Adipose tissue (tissue), 3 donors: ENCODE results near the gene STK32C. TPM values are rescaled to one million over a fixed set of nuclear protein-coding genes. Genes with fewer than 3 reads are reported as not detected.

Experiments used
- H3K27ac ChIP-seq: one replicate; pipeline ENCODE4 v1.5.1; 2013; ENCODE audit warnings: low read depth, low read length
- WGBS, 3 donors: extraction: QIAGEN DNeasy Blood & Tissue Kit; methylation state at CpG; one replicate each; pipeline ENCODE4 v1.1.7; 2013; 5-methylcytosine and 5-hydroxymethylcytosine counted together
- polyA plus RNA-seq, 3 donors: library from polyadenylated mRNA; stranded (reverse); fragments of 200-250 nt; gene quantifications; one replicate each; pipeline ENCODE4 v1.2.3, GENCODE V29; 2013
- donor health status: healthy with polysubstance abuse.
- donor health status: Bipolar disorder and iron deficiency.
- donor health status: healthy.

The STK32C gene
- polyA plus RNA-seq, 3 donors, result 7.0 to 12.1 (median 7.2) TPM

- no peak overlapping the region for H3K27ac ChIP-seq
- WGBS, 3 donors, result 87 to 90% (median 88%) methylated on average over 9 of the region's 9 CpGs
These were observed 43.9 kb downstream of the STK32C start for GRCh38 chr10:132263866-132264265.

GRCh38 chr10:132259702-132260482 is 47.9 kb downstream of the STK32C start:
- H3K27ac ChIP-seq, result no peak overlapping the region
- WGBS, 3 donors, result 90 to 92% (median 92%) methylated on average over 25 to 27 of the region's 27 CpGs

- 90 to 92% (median 90%) methylated on average over 23 of the region's 23 CpGs for WGBS, 3 donors
- no peak overlapping the region for H3K27ac ChIP-seq
These were observed 49.3 kb downstream of the STK32C start for GRCh38 chr10:132258423-132258822.

- 86 to 95% (median 93%) methylated on average over 9 of the region's 9 CpGs for WGBS, 3 donors
- H3K27ac ChIP-seq, result no peak overlapping the region
These were observed 49.8 kb downstream of the STK32C start for GRCh38 chr10:132257907-132258306.

GRCh38 chr10:132257271-132257670 is 50.5 kb downstream of the STK32C start:
- 71 to 83% (median 81%) methylated on average over 8 of the region's 8 CpGs for WGBS, 3 donors
- no peak overlapping the region for H3K27ac ChIP-seq

- WGBS, 3 donors, result 68 to 82% (median 81%) methylated on average over 5 of the region's 5 CpGs
These were observed 50.9 kb downstream of the STK32C start for GRCh38 chr10:132256866-132257265.

GRCh38 chr10:132255489-132256344 is 52.0 kb downstream of the STK32C start:
- H3K27ac ChIP-seq, result no peak overlapping the region
- 74 to 80% (median 79%) methylated on average over 23 of the region's 23 CpGs for WGBS, 3 donors

More at GRCh38 chr10:132256866-132257265, 50.9 kb downstream of the STK32C start:
- H3K27ac ChIP-seq, result no peak overlapping the region

- WGBS, 3 donors, result 64 to 71% (median 69%) methylated on average over 14 of the region's 14 CpGs
- no peak overlapping the region for H3K27ac ChIP-seq
These were observed 52.9 kb downstream of the STK32C start for GRCh38 chr10:132254841-132255240.

GRCh38 chr10:132253092-132253687 is 54.6 kb downstream of the STK32C start:
- no peak overlapping the region for H3K27ac ChIP-seq
- WGBS, 3 donors, result 55 to 66% (median 64%) methylated on average over 15 to 19 of the region's 19 CpGs

GRCh38 chr10:132252412-132252811 is 55.3 kb downstream of the STK32C start:
- H3K27ac ChIP-seq, result no peak overlapping the region
- WGBS, 3 donors, result 87 to 94% (median 92%) methylated on average over 17 of the region's 17 CpGs

- 89 to 91% (median 90%) methylated on average over 6 of the region's 6 CpGs for WGBS, 3 donors
These were observed 55.8 kb downstream of the STK32C start for GRCh38 chr10:132251928-132252327.

GRCh38 chr10:132250481-132251475 is 57.0 kb downstream of the STK32C start:
- 80 to 87% (median 85%) methylated on average over 25 to 28 of the region's 30 CpGs for WGBS, 3 donors
- H3K27ac ChIP-seq, result no peak overlapping the region

More at GRCh38 chr10:132251928-132252327, 55.8 kb downstream of the STK32C start:
- no peak overlapping the region for H3K27ac ChIP-seq

- H3K27ac ChIP-seq, result no peak overlapping the region
- 64 to 66% (median 66%) methylated on average over 17 of the region's 17 CpGs for WGBS, 3 donors
These were observed 57.9 kb downstream of the STK32C start for GRCh38 chr10:132249824-132250375.

GRCh38 chr10:132249226-132249724 is 58.5 kb downstream of the STK32C start:
- H3K27ac ChIP-seq, result no peak overlapping the region
- WGBS, 3 donors, result 82 to 91% (median 90%) methylated on average over 9 to 11 of the region's 11 CpGs

GRCh38 chr10:132248455-132249225 is 59.1 kb downstream of the STK32C start:
- WGBS, 3 donors, result 57 to 60% (median 60%) methylated on average over 37 to 38 of the region's 38 CpGs
- no peak overlapping the region for H3K27ac ChIP-seq

- WGBS, 3 donors, result 78 to 86% (median 78%) methylated on average over 19 of the region's 19 CpGs
- no peak overlapping the region for H3K27ac ChIP-seq
These were observed 59.8 kb downstream of the STK32C start for GRCh38 chr10:132247943-132248342.

GRCh38 chr10:132246296-132246695 is 61.5 kb downstream of the STK32C start:
- no peak overlapping the region for H3K27ac ChIP-seq
- 90 to 94% (median 93%) methylated on average over 13 of the region's 13 CpGs for WGBS, 3 donors
